Erythroblast (primary cell): Measurements from ENCODE around the gene LRBA.

ENCODE experiments used
- GATA1 ChIP-seq: IDR thresholded peaks from 2 replicates; pipeline ENCODE4 v1.6.1; 2011; ENCODE audit warnings: low read depth, mild to moderate bottlenecking, control low read depth, low read length, moderate library complexity
- POLR2A ChIP-seq: IDR thresholded peaks from 2 replicates; pipeline ENCODE4 v1.6.1; 2011; ENCODE audit warnings: mild to moderate bottlenecking, low read length

DNA sequence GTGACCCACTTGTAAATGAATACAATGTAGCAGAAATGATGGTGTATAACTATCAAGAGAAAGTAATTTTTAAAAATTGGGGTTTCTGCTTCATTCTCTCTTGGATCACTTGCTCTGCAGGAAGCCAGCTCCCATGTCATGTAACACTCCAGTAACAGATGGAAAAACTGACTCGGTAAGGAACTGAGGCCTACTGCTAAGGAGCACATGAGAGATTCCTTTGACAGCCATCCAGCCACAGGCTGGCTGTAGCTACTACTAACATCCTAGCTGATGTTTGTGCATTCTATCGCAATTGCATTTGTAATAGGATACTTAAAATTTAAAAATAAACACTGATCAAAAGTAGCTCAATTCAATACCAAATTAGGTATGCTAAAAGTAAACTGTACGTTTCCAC lies 535.4 kb downstream of the LRBA start:
- TF ChIP-seq POLR2A (no peak), GATA1 (no peak)
